ENCODE results near the gene MAP1LC3B2. TPM values are rescaled to one million over a fixed set of nuclear protein-coding genes. Genes with fewer than 3 reads are reported as not detected.

Gene MAP1LC3B2
- total RNA-seq, 4 donors from 2014 or later, result 0.76 TPM; not detected in 2

DNA sequence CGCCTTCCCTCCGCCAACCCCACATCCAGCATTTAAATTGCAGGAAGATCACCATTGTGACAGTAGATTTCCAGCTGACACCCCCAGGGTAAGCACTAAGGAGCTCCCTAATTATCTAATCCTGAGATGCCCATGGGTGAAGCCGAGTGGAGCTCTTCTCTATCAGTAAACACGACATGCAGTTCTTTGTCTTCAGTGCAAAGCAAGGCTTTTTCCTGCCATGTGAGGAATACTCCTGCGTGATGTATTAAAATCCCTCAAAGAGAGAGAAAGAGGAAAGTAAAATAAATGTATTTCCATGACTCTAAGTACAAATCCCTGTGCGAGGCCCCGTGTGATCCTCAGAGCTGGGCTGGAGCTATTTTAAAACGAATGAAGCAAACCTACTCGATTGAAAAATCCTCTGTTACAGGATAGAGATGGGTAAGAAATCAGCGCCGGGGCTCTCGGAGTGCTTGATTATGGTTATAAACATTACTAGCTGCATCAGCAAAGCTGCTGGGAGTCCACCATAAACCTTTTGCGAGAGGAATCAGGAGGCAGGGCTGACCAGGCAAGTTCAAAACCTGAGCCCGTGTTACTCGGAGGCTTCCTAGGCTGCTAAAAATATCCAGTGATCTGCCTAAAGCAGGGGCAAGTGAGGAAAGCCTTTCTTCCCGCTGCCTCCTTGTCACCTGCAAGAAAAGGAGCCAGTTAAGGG is 61.5 kb downstream of the MAP1LC3B2 start:
- no peak for DNase-seq
- WGBS, 2 donors, result 71 to 76% methylated on average over 14 to 16 of the region's 16 CpGs
- intact Hi-C loops (cut with DNase I), result no loop called here
- no peaks in the 10 kb centered on the region for H3K36me3 ChIP-seq
- no peaks in the 10 kb centered on the region for H3K27me3 ChIP-seq
- no peak for TF ChIP-seq POLR2A (IDR thresholded peaks at IDR 0.05)
- TF ChIP-seq, protein P1, sequence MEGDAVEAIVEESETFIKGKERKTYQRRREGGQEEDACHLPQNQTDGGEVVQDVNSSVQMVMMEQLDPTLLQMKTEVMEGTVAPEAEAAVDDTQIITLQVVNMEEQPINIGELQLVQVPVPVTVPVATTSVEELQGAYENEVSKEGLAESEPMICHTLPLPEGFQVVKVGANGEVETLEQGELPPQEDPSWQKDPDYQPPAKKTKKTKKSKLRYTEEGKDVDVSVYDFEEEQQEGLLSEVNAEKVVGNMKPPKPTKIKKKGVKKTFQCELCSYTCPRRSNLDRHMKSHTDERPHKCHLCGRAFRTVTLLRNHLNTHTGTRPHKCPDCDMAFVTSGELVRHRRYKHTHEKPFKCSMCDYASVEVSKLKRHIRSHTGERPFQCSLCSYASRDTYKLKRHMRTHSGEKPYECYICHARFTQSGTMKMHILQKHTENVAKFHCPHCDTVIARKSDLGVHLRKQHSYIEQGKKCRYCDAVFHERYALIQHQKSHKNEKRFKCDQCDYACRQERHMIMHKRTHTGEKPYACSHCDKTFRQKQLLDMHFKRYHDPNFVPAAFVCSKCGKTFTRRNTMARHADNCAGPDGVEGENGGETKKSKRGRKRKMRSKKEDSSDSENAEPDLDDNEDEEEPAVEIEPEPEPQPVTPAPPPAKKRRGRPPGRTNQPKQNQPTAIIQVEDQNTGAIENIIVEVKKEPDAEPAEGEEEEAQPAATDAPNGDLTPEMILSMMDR (IDR thresholded peaks at IDR 0.05), result no peak
- no peaks in the 10 kb centered on the region for H3K4me1 ChIP-seq
- H3K27ac ChIP-seq, result no peak overlapping the region
- no peak overlapping the region for H3K4me3 ChIP-seq
- peaks cover 0 to 12% (median 4%) of the 10 kb centered on the region in 3 donors for H3K9me3 ChIP-seq

DNA sequence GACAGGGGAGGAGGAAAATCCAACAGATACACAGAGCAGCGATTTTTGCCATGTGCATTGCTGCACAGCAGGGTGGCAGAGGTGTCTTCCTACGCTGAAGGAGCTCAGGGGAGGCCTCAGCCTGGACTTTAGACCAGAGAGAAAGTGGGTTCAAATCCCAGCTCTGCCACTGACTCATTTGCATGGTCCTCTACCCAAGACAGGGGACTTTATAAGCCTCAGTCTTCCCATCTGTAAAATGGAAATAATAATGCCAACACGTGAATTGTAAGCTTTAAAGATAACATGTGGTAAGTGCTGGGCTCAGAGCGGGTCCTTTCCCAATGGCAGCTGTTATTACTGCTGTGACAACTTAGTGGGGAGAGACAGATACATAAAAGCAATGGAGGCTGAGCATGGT is 62.0 kb downstream of the MAP1LC3B2 start:
- DNase-seq, result no peak
- intact Hi-C loops (cut with DNase I), result no loop called here
- H3K36me3 ChIP-seq, result no peaks in the 10 kb centered on the region
- no peaks in the 10 kb centered on the region for H3K27me3 ChIP-seq
- H3K27ac ChIP-seq, result no peak overlapping the region
- WGBS, 2 donors, result 87 to 96% methylated on average over 4 of the region's 4 CpGs
- no peak overlapping the region for H3K4me3 ChIP-seq
- peaks cover 0 to 12% (median 4%) of the 10 kb centered on the region in 3 donors for H3K9me3 ChIP-seq
- TF ChIP-seq, protein P1 (IDR thresholded peaks at IDR 0.05), result no peak
- no peak for TF ChIP-seq POLR2A (IDR thresholded peaks at IDR 0.05)
- no peaks in the 10 kb centered on the region for H3K4me1 ChIP-seq

DNA sequence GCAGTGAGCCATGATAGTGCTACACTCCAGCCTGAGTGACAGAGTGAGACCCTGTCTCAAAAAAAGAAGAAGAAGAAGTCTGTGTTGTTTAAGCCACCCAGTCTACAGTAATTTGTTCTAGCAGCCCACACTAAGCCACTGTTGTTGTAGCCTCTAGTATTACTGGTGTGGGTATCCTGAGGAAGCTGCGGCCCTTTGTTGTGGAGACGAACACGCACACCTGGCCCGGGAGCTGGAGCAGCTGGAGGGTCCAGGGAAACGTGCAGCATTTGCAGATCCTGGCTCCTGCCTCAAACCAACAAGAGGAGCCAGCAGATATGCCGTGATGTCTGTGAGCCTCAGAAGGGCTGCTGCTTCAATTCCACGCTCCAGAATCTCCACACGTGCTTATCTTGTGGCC is 65.3 kb downstream of the MAP1LC3B2 start:
- DNase-seq, result no peak
- 63 to 82% methylated on average over 6 of the region's 8 CpGs for WGBS, 2 donors
- peaks cover 0 to 12% (median 4%) of the 10 kb centered on the region in 3 donors for H3K9me3 ChIP-seq

DNA sequence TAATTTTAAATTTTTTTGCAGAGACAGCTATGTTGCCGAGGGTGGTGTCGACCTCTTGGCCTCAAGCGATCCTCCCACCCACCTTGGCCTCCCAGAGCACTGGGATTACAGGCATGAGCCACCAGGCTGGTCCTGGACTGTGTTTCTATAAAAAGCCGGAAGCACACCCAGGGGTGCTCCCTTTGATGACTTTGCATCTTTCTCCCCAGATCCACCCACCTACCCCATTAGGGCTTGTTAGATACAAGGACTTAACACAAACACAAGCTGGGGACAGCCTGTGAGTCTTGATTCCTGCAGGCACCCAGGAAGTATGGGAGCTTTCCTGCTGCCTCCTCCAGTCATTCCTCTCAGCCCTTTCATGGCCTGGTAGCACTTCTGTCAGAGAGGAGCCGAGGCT is 67.0 kb downstream of the MAP1LC3B2 start:
- DNase-seq, result no peak
- 60 to 86% methylated on average over 1 to 2 of the region's 5 CpGs for WGBS, 2 donors
- H3K9me3 ChIP-seq, result peaks cover 0 to 12% (median 4%) of the 10 kb centered on the region in 3 donors
- H3K27ac ChIP-seq, result no peak overlapping the region
- H3K27me3 ChIP-seq, result no peaks in the 10 kb centered on the region
- peaks cover 0 to 5% (median 0%) of the 10 kb centered on the region in 3 donors for H3K4me1 ChIP-seq
- intact Hi-C loops (cut with DNase I), result no loop called here
- no peak overlapping the region for H3K4me3 ChIP-seq
- H3K36me3 ChIP-seq, result no peaks in the 10 kb centered on the region
- no peak for TF ChIP-seq POLR2A (IDR thresholded peaks at IDR 0.05)
- TF ChIP-seq, protein P1 (IDR thresholded peaks at IDR 0.05), result no peak

More for the DNA sequence above, 65.3 kb downstream of the MAP1LC3B2 start:
- Histone ChIP-seq H3K4me1 (peaks cover 0 to 5% (median 0%) of the 10 kb centered on the region in 3 donors), H3K27ac (no peak overlapping the region), H3K4me3 (no peak overlapping the region), H3K36me3 (no peaks in the 10 kb centered on the region), H3K27me3 (no peaks in the 10 kb centered on the region)
- TF ChIP-seq, protein P1 (IDR thresholded peaks at IDR 0.05), result no peak
- TF ChIP-seq POLR2A (IDR thresholded peaks at IDR 0.05), result no peak
- intact Hi-C loops (cut with DNase I), result no loop called here

Other genes with a start within 250 kb of the MAP1LC3B2 start
- gene SPRING1, start 178.7 kb downstream of the MAP1LC3B2 start, total RNA-seq, result 10 to 100 TPM; 14.6 to 25.5 (median 19.1) TPM
- under 1 TPM in 2 of 4 donors, not detected in 2; 0.26 to 0.38 TPM for gene RNFT2, start 178.9 kb downstream of the MAP1LC3B2 start, total RNA-seq

Data from esophagus squamous epithelium (tissue), 5 donors.